Activated naive CD4-positive, alpha-beta T cell treated with anti-CD3 and anti-CD28 coated beads, Interleukin-2, amount 50 U/mL, for 16 hours (primary cell): ENCODE measurements around the gene CTRL.
"Not testable (repeated sequence)": the region's sequence is repeated elsewhere in the genome, so short reads cannot be mapped to it uniquely, and the experiment has no call there.

Source experiments
- DNase-seq: peaks from one replicate; pipeline ENCODE4 v3.0.0-alpha.2; 2020

Gene CTRL

GRCh38 chr16:67931712-67932461 is at the start of gene CTRL:
Gene CTRL, minus strand, starts transcription at chr16:67931862. Its CDS starts 10 bp downstream, at chr16:67931852.
- no peak for DNase-seq

- DNase-seq, result peak; percentile 30
Observed at GRCh38 chr16:67979955-67980678, 48.5 kb upstream of the CTRL start, which contains the start of gene DPEP3. Gene DPEP3, minus strand, starts transcription at chr16:67980499. Its CDS starts 119 bp downstream, at chr16:67980380.

- no peak for DNase-seq
Observed at GRCh38 chr16:67977469-67978227, 46.0 kb upstream of the CTRL start.

- no peak for DNase-seq
Observed at GRCh38 chr16:67977005-67977404, 45.3 kb upstream of the CTRL start.

- no peak for DNase-seq
Observed at GRCh38 chr16:67976205-67976604, 44.5 kb upstream of the CTRL start.

- no peak for DNase-seq
Observed at GRCh38 chr16:67975321-67976105, 43.9 kb upstream of the CTRL start.

- not testable (repeated sequence) for DNase-seq
Observed at GRCh38 chr16:67972285-67972684, 40.6 kb upstream of the CTRL start.

GRCh38 chr16:67971111-67971510 is 39.4 kb upstream of the CTRL start:
- no peak for DNase-seq

- DNase-seq, result no peak
Observed at GRCh38 chr16:67969254-67970039, 37.8 kb upstream of the CTRL start.

- DNase-seq, result peak; percentile 89
Observed at GRCh38 chr16:67968400-67969253, 37.0 kb upstream of the CTRL start, which contains the start of gene SLC12A4. Gene SLC12A4, minus strand, starts transcription at chr16:67968637. Its CDS starts 84 bp downstream, at chr16:67968553.

- peak; percentile 44 for DNase-seq
Observed at GRCh38 chr16:67967958-67968399, 36.3 kb upstream of the CTRL start.

GRCh38 chr16:67967183-67967957 is 35.7 kb upstream of the CTRL start:
- no peak for DNase-seq

GRCh38 chr16:67966549-67967182 is 35.0 kb upstream of the CTRL start:
- no peak for DNase-seq

- no peak for DNase-seq
Observed at GRCh38 chr16:67965668-67966548, 34.2 kb upstream of the CTRL start.

- no peak for DNase-seq
Observed at GRCh38 chr16:67964477-67965131, 32.9 kb upstream of the CTRL start.

GRCh38 chr16:67963662-67964321 is 32.1 kb upstream of the CTRL start:
- no peak for DNase-seq

- no peak for DNase-seq
Observed at GRCh38 chr16:67963292-67963661, 31.6 kb upstream of the CTRL start.
